MCF 10A (cell line): ENCODE measurements around the gene CEP83. TPM values are rescaled to one million over a fixed set of nuclear protein-coding genes. Genes with fewer than 3 reads are reported as not detected.

Experiments
- BruUV-seq: library from RNA; stranded (reverse); fragments of 400-500 nt; replicated peaks from 2 replicates; lab custom pipeline; 2021; lab: Mats Ljungman, UMichigan
- CTCF ChIA-PET: fragments of 300-600 bp; sonication (Branson Sonifier 250); formaldehyde crosslinking; extraction: SDS; loops from one replicate; lab custom pipeline; 2021; ENCODE audit warnings: antibody characterized with exemption, inconsistent platforms; lab: Yijun Ruan, JAX
- POLR2A ChIA-PET: fragments of 300-600, 350-650 bp; sonication (Branson Sonifier 250); formaldehyde crosslinking; extraction: SDS; loops from one replicate; lab custom pipeline; 2020; ENCODE audit warnings: antibody characterized with exemption, inconsistent platforms; lab: Yijun Ruan, JAX
- DNase-seq: peaks from one replicate; pipeline ENCODE4 v3.0.0-alpha.2; 2018; ENCODE audit not compliant: unreplicated experiment
- H3K27ac Mint-ChIP-seq: one replicate; pipeline ENCODE4 v1.8.0; 2022; ENCODE audit warnings: mild to moderate bottlenecking, low read depth, mixed read lengths; ENCODE audit not compliant: unreplicated experiment
- H3K27me3 Mint-ChIP-seq: one replicate; pipeline ENCODE4 v1.8.0; 2022; ENCODE audit warnings: mixed read lengths; ENCODE audit not compliant: insufficient read depth, unreplicated experiment
- H3K36me3 Mint-ChIP-seq: one replicate; pipeline ENCODE4 v1.8.0; 2022; ENCODE audit warnings: mild to moderate bottlenecking, moderate library complexity, mixed read lengths; ENCODE audit not compliant: insufficient read depth, unreplicated experiment
- H3K4me1 Mint-ChIP-seq: one replicate; pipeline ENCODE4 v1.8.0; 2022; ENCODE audit warnings: mixed read lengths; ENCODE audit not compliant: insufficient read depth, unreplicated experiment
- H3K4me3 Mint-ChIP-seq: one replicate; pipeline ENCODE4 v1.8.0; 2022; ENCODE audit warnings: mild to moderate bottlenecking, moderate library complexity, mixed read lengths; ENCODE audit not compliant: unreplicated experiment
- H3K9me3 Mint-ChIP-seq: one replicate; pipeline ENCODE4 v1.8.0; 2022; ENCODE audit warnings: mixed read lengths; ENCODE audit not compliant: unreplicated experiment
- CTCF ChIP-seq: fragments of 200-600 bp; IDR thresholded peaks from one replicate; pipeline ENCODE4 v1.8.0; 2022; ENCODE audit warnings: antibody characterized with exemption, mild to moderate bottlenecking; ENCODE audit not compliant: unreplicated experiment
- intact Hi-C: fragments of 100-400 bp; cut with micrococcal nuclease; formaldehyde crosslinking; loops from 2 replicates; pipeline ENCODE4 v1.14.1; 2022
- total RNA-seq: library from RNA; stranded (reverse); gene quantifications from 2 replicates; pipeline ENCODE4 v1.2.3, GENCODE V29; 2022

CEP83 gene
- total RNA-seq, 1 experiment from 2014 or later = 28.1 TPM

GRCh38 chr12:94273272-94273671 is 186.4 kb downstream of the CEP83 start:
- H3K4me3 Mint-ChIP-seq = no peak overlapping the region
- no TSS peak for BruUV-seq
- POLR2A ChIA-PET = interaction anchor here (0.9 to 1.7 kb wide), 2 partner anchors 11 to 25 kb away, joined by 3 to 4 read pairs; no protein-coding TSS in a partner anchor
- no peak overlapping the region for H3K27ac Mint-ChIP-seq
- CTCF ChIA-PET = no interaction called here
- peaks cover 5% of the 10 kb centered on the region for H3K36me3 Mint-ChIP-seq
- H3K27me3 Mint-ChIP-seq = no peaks in the 10 kb centered on the region
- no peaks in the 10 kb centered on the region for H3K4me1 Mint-ChIP-seq
- TF ChIP-seq CTCF = no peak
- intact Hi-C loops = no loop called here
- H3K9me3 Mint-ChIP-seq = no peaks in the 10 kb centered on the region
- no peak for DNase-seq

GRCh38 chr12:94272280-94272679 is 187.4 kb downstream of the CEP83 start:
- BruUV-seq = no TSS peak
- Mint-ChIP-seq H3K9me3 (no peaks in the 10 kb centered on the region), H3K4me3 (no peak overlapping the region), H3K27me3 (no peaks in the 10 kb centered on the region), H3K27ac (no peak overlapping the region), H3K4me1 (no peaks in the 10 kb centered on the region), H3K36me3 (peaks cover 5% of the 10 kb centered on the region)
- ChIA-PET POLR2A (interaction anchor here (0.7 kb wide), 1 partner anchor 10 kb away, joined by 3 read pairs; no protein-coding TSS in a partner anchor), CTCF (interaction anchor here (0.8 kb wide), 1 partner anchor 61 kb away, joined by 3 read pairs; no protein-coding TSS in a partner anchor)
- no peak for TF ChIP-seq CTCF
- no peak for DNase-seq
- intact Hi-C loops = no loop called here

GRCh38 chr12:94271351-94271750 is 188.3 kb downstream of the CEP83 start:
- no TSS peak for BruUV-seq
- intact Hi-C loops = no loop called here
- no peak overlapping the region for H3K4me3 Mint-ChIP-seq
- H3K36me3 Mint-ChIP-seq = peaks cover 11% of the 10 kb centered on the region
- no peaks in the 10 kb centered on the region for H3K27me3 Mint-ChIP-seq
- ChIA-PET POLR2A (interaction anchor here (1.4 kb wide), 1 partner anchor 14 kb away, joined by 3 read pairs; no protein-coding TSS in a partner anchor), CTCF (no interaction called here)
- TF ChIP-seq CTCF = no peak
- no peak overlapping the region for H3K27ac Mint-ChIP-seq
- H3K4me1 Mint-ChIP-seq = peaks cover 4% of the 10 kb centered on the region
- no peaks in the 10 kb centered on the region for H3K9me3 Mint-ChIP-seq
- no peak for DNase-seq

GRCh38 chr12:94269316-94269999 is 190.2 kb downstream of the CEP83 start:
- intact Hi-C loops = loop anchor here (10.0 kb wide), 1 partner anchor 135 kb away; no protein-coding TSS in a partner anchor
- TF ChIP-seq CTCF = no peak
- DNase-seq = no peak
- Mint-ChIP-seq H3K27ac (no peak overlapping the region), H3K27me3 (no peaks in the 10 kb centered on the region), H3K9me3 (no peaks in the 10 kb centered on the region), H3K4me3 (no peak overlapping the region), H3K4me1 (peaks cover 4% of the 10 kb centered on the region), H3K36me3 (peaks cover 11% of the 10 kb centered on the region)
- ChIA-PET POLR2A (interaction anchor here (1.0 to 1.4 kb wide), 2 partner anchors 16 to 278 kb away, joined by 3 to 4 read pairs; no protein-coding TSS in a partner anchor), CTCF (interaction anchor here (1.2 kb wide), 1 partner anchor 16 kb away, joined by 5 read pairs; no protein-coding TSS in a partner anchor)
- no TSS peak for BruUV-seq
